ENCODE results near the gene C5orf46.

Gene C5orf46

GRCh38 chr5:147913786-147914185 lies 7.4 kb upstream of the C5orf46 start:
- H3K9ac ChIP-seq (ENCODE audit: low read depth, low read length) = no peak overlapping the region
- H3K4me3 ChIP-seq (ENCODE audit: low read depth in 1 of 2, low read length in 2 of 2) = no peak overlapping the region
- H2AFZ ChIP-seq (ENCODE audit: low read depth, low read length) = no peak overlapping the region
- H3K79me2 ChIP-seq (ENCODE audit: insufficient read depth, low read length) = no peaks in the 10 kb centered on the region
- ATAC-seq (ENCODE audit: insufficient read depth, low read depth) = no peak
- H3K27me3 ChIP-seq (ENCODE audit: insufficient read depth, low read length, poor library complexity) = peaks cover 3% of the 10 kb centered on the region
- TF ChIP-seq EZH2 (IDR thresholded peaks at IDR 0.05; ENCODE audit: borderline replicate concordance, low read depth, low read length, severe bottlenecking) (no peak), CTCF (IDR thresholded peaks at IDR 0.05; ENCODE audit: borderline replicate concordance, extremely low read depth, low read length, poor library complexity, severe bottlenecking) (no peak)
- no peaks in the 10 kb centered on the region for H3K36me3 ChIP-seq (ENCODE audit: insufficient read depth, low read length)
- H3K4me1 ChIP-seq (ENCODE audit: insufficient read depth, low read length) = no peaks in the 10 kb centered on the region
- no peak overlapping the region for H3K4me2 ChIP-seq (ENCODE audit: insufficient read depth, low read length)
- no peak overlapping the region for H3K27ac ChIP-seq (ENCODE audit: low read length)
- no peak for DNase-seq
- no peaks in the 10 kb centered on the region for H4K20me1 ChIP-seq (ENCODE audit: insufficient read depth, low read length)
- no peaks in the 10 kb centered on the region for H3K9me3 ChIP-seq (ENCODE audit: insufficient read depth, low read length, severe bottlenecking)

GRCh38 chr5:147912011-147912410 lies 5.7 kb upstream of the C5orf46 start:
- Histone ChIP-seq H3K79me2 (ENCODE audit: insufficient read depth, low read length) (no peaks in the 10 kb centered on the region), H3K4me1 (ENCODE audit: insufficient read depth, low read length) (no peaks in the 10 kb centered on the region), H3K9me3 (ENCODE audit: insufficient read depth, low read length, severe bottlenecking) (no peaks in the 10 kb centered on the region), H2AFZ (ENCODE audit: low read depth, low read length) (no peak overlapping the region), H3K4me2 (ENCODE audit: insufficient read depth, low read length) (no peak overlapping the region), H3K9ac (ENCODE audit: low read depth, low read length) (no peak overlapping the region), H3K27me3 (ENCODE audit: insufficient read depth, low read length, poor library complexity) (peaks cover 3% of the 10 kb centered on the region), H3K27ac (ENCODE audit: low read length) (no peak overlapping the region), H3K4me3 (ENCODE audit: low read depth in 1 of 2, low read length in 2 of 2) (no peak overlapping the region), H4K20me1 (ENCODE audit: insufficient read depth, low read length) (no peaks in the 10 kb centered on the region), H3K36me3 (ENCODE audit: insufficient read depth, low read length) (no peaks in the 10 kb centered on the region)
- DNase-seq (no peak), ATAC-seq (ENCODE audit: insufficient read depth, low read depth) (no peak)
- TF ChIP-seq EZH2 (IDR thresholded peaks at IDR 0.05; ENCODE audit: borderline replicate concordance, low read depth, low read length, severe bottlenecking) (no peak), CTCF (IDR thresholded peaks at IDR 0.05; ENCODE audit: borderline replicate concordance, extremely low read depth, low read length, poor library complexity, severe bottlenecking) (no peak)

- Histone ChIP-seq H3K36me3 (ENCODE audit: insufficient read depth, low read length) (no peaks in the 10 kb centered on the region), H3K9ac (ENCODE audit: low read depth, low read length) (no peak overlapping the region), H3K4me3 (ENCODE audit: low read depth in 1 of 2, low read length in 2 of 2) (no peak overlapping the region), H4K20me1 (ENCODE audit: insufficient read depth, low read length) (no peaks in the 10 kb centered on the region), H3K9me3 (ENCODE audit: insufficient read depth, low read length, severe bottlenecking) (no peaks in the 10 kb centered on the region), H3K4me2 (ENCODE audit: insufficient read depth, low read length) (no peak overlapping the region), H3K79me2 (ENCODE audit: insufficient read depth, low read length) (no peaks in the 10 kb centered on the region), H3K27ac (ENCODE audit: low read length) (no peak overlapping the region), H3K4me1 (ENCODE audit: insufficient read depth, low read length) (no peaks in the 10 kb centered on the region), H3K27me3 (ENCODE audit: insufficient read depth, low read length, poor library complexity) (peaks cover 3% of the 10 kb centered on the region), H2AFZ (ENCODE audit: low read depth, low read length) (no peak overlapping the region)
- TF ChIP-seq CTCF (IDR thresholded peaks at IDR 0.05; ENCODE audit: borderline replicate concordance, extremely low read depth, low read length, poor library complexity, severe bottlenecking) = no peak
- no peak for TF ChIP-seq EZH2 (IDR thresholded peaks at IDR 0.05; ENCODE audit: borderline replicate concordance, low read depth, low read length, severe bottlenecking)
- no peak for DNase-seq
- ATAC-seq (ENCODE audit: insufficient read depth, low read depth) = no peak
Observed at GRCh38 chr5:147911427-147911826, 5.1 kb upstream of the C5orf46 start.

GRCh38 chr5:147904110-147904509 lies 2.2 kb downstream of the C5orf46 start:
- H4K20me1 ChIP-seq (ENCODE audit: insufficient read depth, low read length) = no peaks in the 10 kb centered on the region
- no peak overlapping the region for H3K4me3 ChIP-seq (ENCODE audit: low read depth in 1 of 2, low read length in 2 of 2)
- H3K9me3 ChIP-seq (ENCODE audit: insufficient read depth, low read length, severe bottlenecking) = no peaks in the 10 kb centered on the region
- ATAC-seq (ENCODE audit: insufficient read depth, low read depth) (no peak), DNase-seq (no peak)
- no peaks in the 10 kb centered on the region for H3K79me2 ChIP-seq (ENCODE audit: insufficient read depth, low read length)
- TF ChIP-seq CTCF (IDR thresholded peaks at IDR 0.05; ENCODE audit: borderline replicate concordance, extremely low read depth, low read length, poor library complexity, severe bottlenecking) = no peak
- TF ChIP-seq EZH2 (IDR thresholded peaks at IDR 0.05; ENCODE audit: borderline replicate concordance, low read depth, low read length, severe bottlenecking) = no peak
- H3K4me1 ChIP-seq (ENCODE audit: insufficient read depth, low read length) = no peaks in the 10 kb centered on the region
- H3K9ac ChIP-seq (ENCODE audit: low read depth, low read length) = no peak overlapping the region
- no peak overlapping the region for H3K4me2 ChIP-seq (ENCODE audit: insufficient read depth, low read length)
- H3K36me3 ChIP-seq (ENCODE audit: insufficient read depth, low read length) = no peaks in the 10 kb centered on the region
- no peak overlapping the region for H2AFZ ChIP-seq (ENCODE audit: low read depth, low read length)
- no peak overlapping the region for H3K27ac ChIP-seq (ENCODE audit: low read length)
- H3K27me3 ChIP-seq (ENCODE audit: insufficient read depth, low read length, poor library complexity) = no peaks in the 10 kb centered on the region
